HFFc6 (cell line): ENCODE data around the gene PGLYRP1. TPM values are rescaled to one million over a fixed set of nuclear protein-coding genes. Genes with fewer than 3 reads are reported as not detected.

Experiments
- DNase-seq: peaks from one replicate; pipeline ENCODE4 v3.0.0-alpha.2; 2018
- H3K27ac Mint-ChIP-seq: 2 replicates; pipeline ENCODE4 v1.8.0; 2020; ENCODE audit warnings: mild to moderate bottlenecking, mixed read lengths
- H3K27me3 Mint-ChIP-seq: 2 replicates; pipeline ENCODE4 v1.8.0; 2021; ENCODE audit warnings: mild to moderate bottlenecking, moderate library complexity, mixed read lengths; ENCODE audit not compliant: insufficient read depth
- H3K36me3 Mint-ChIP-seq: 2 replicates; pipeline ENCODE4 v1.8.0; 2021; ENCODE audit warnings: low read depth, mixed read lengths
- H3K4me1 Mint-ChIP-seq: 2 replicates; pipeline ENCODE4 v1.8.0; 2020; ENCODE audit warnings: low read depth, mixed read lengths
- H3K4me3 Mint-ChIP-seq: 2 replicates; pipeline ENCODE4 v1.8.0; 2020; ENCODE audit warnings: mild to moderate bottlenecking, moderate library complexity, mixed read lengths
- H3K9me3 Mint-ChIP-seq: 2 replicates; pipeline ENCODE4 v1.8.0; 2020; ENCODE audit warnings: mild to moderate bottlenecking, mixed read lengths
- CTCF ChIP-seq: fragments of 200-600 bp; sonication (generic); IDR thresholded peaks from 2 replicates; pipeline ENCODE4 v1.5.0; 2021; ENCODE audit warnings: antibody characterized with exemption, mild to moderate bottlenecking
- total RNA-seq, 6 experiments: library from RNA; stranded (reverse); fragmentation: NEBNext Ultra II Directional; extraction: Animal tissue kit (Norgen Biotek cat#: 25700); gene quantifications; 2 replicates in 1 of 6; 3 replicates in 5 of 6; pipeline ENCODE4 v1.2.3, GENCODE V29; 2021

Gene PGLYRP1
- total RNA-seq, 6 experiments from 2014 or later: not detected

GRCh38 chr19:46022061-46022430, 807 bp downstream of the PGLYRP1 start:
- Mint-ChIP-seq H3K27ac (no peak overlapping the region), H3K4me1 (peaks cover 8% of the 10 kb centered on the region; the same call in 1 of the 2 replicates)

GRCh38 chr19:46021531-46022041, 1.3 kb downstream of the PGLYRP1 start:
- Mint-ChIP-seq H3K9me3 (no peaks in the 10 kb centered on the region), H3K4me3 (no peak overlapping the region), H3K36me3 (no peaks in the 10 kb centered on the region), H3K27me3 (peaks cover 15% of the 10 kb centered on the region; the same call in 1 of the 2 replicates), H3K4me1 (peaks cover 9% of the 10 kb centered on the region), H3K27ac (no peak overlapping the region)
- no peak for TF ChIP-seq CTCF
- DNase-seq: no peak

More at GRCh38 chr19:46022061-46022430, 807 bp downstream of the PGLYRP1 start:
- no peak for DNase-seq
- H3K9me3 Mint-ChIP-seq: no peaks in the 10 kb centered on the region
- H3K27me3 Mint-ChIP-seq: peaks cover 16% of the 10 kb centered on the region; the same call in 1 of the 2 replicates
- no peak overlapping the region for H3K4me3 Mint-ChIP-seq
- TF ChIP-seq CTCF: no peak
- no peaks in the 10 kb centered on the region for H3K36me3 Mint-ChIP-seq

- peaks cover 15% of the 10 kb centered on the region for H3K4me1 Mint-ChIP-seq
- TF ChIP-seq CTCF: no peak
- H3K36me3 Mint-ChIP-seq: no peaks in the 10 kb centered on the region
- DNase-seq: no peak
- no peak overlapping the region for H3K27ac Mint-ChIP-seq
- no peak overlapping the region for H3K4me3 Mint-ChIP-seq
- H3K27me3 Mint-ChIP-seq: peaks cover 13% of the 10 kb centered on the region; the same call in 1 of the 2 replicates
- H3K9me3 Mint-ChIP-seq: no peaks in the 10 kb centered on the region
Measured at GRCh38 chr19:46020819-46021125, 2.1 kb downstream of the PGLYRP1 start.

GRCh38 chr19:46019270-46019669, 3.6 kb downstream of the PGLYRP1 start:
- Mint-ChIP-seq H3K36me3 (peaks cover 4% of the 10 kb centered on the region; the same call in 1 of the 2 replicates), H3K4me1 (peaks cover 19% of the 10 kb centered on the region), H3K9me3 (no peaks in the 10 kb centered on the region), H3K27ac (no peak overlapping the region), H3K27me3 (peaks cover 15% of the 10 kb centered on the region; the same call in 1 of the 2 replicates), H3K4me3 (no peak overlapping the region)
- no peak for TF ChIP-seq CTCF
- DNase-seq: no peak

GRCh38 chr19:46018729-46019251, 4.1 kb downstream of the PGLYRP1 start:
- TF ChIP-seq CTCF: no peak
- Mint-ChIP-seq H3K4me3 (no peak overlapping the region), H3K27ac (no peak overlapping the region), H3K27me3 (peaks cover 12% of the 10 kb centered on the region; the same call in 1 of the 2 replicates), H3K4me1 (peaks cover 19% of the 10 kb centered on the region), H3K36me3 (peaks cover 4% of the 10 kb centered on the region; the same call in 1 of the 2 replicates), H3K9me3 (no peaks in the 10 kb centered on the region)
- DNase-seq: no peak
